ENCODE results near the gene ADAMTS6.

Gene ADAMTS6

DNA sequence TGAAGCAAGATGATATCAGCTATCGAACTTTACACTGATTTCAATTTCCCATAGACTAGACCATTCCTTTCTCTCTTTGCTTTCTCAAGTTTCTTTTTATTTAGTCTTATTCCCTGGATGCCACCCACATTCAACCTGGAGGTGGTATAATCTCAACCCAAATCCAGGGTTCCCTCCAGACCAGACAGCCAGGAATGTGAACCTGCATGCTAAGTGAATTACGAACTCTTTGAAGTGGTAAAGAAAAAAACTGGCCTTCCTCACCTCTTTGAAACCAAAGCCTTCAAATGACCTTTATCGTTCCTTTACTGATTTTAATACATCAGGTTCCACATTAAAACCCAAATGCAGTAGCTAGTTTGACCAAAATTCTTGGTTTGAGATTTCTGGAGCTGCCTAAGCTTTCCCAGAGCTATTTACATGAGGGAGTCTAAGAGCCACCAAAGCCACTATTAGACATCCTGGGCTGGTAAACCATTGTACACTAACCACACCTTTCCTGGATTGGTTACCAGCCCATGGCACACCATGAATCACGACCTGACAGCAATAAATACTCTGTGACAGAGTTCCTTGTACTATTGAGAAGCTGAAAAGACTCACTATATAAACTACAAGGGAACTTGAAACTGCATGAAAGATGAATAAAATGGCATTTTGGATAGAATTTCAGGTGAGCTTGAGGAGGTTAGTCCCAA is 323.7 kb downstream of the ADAMTS6 start:
- TF ChIP-seq EZH2phosphoT487 (IDR thresholded peaks at IDR 0.05; ENCODE audit: borderline replicate concordance, low read length), result no peak
- no peak for TF ChIP-seq CTCF (IDR thresholded peaks at IDR 0.05; ENCODE audit: low read depth, low read length, poor library complexity, severe bottlenecking)
- H3K79me2 ChIP-seq (ENCODE audit: control insufficient read depth, low read length), result no peaks in the 10 kb centered on the region
- H3K9me3 ChIP-seq (ENCODE audit: control insufficient read depth, insufficient read depth, low read length), result no peaks in the 10 kb centered on the region
- no peak overlapping the region for H3K27ac ChIP-seq (ENCODE audit: low read depth, low read length)
- no peaks in the 10 kb centered on the region for H3K4me1 ChIP-seq (ENCODE audit: control insufficient read depth, low read length)
- H3K4me3 ChIP-seq (ENCODE audit: low read length), result no peak overlapping the region
- H3K9me2 ChIP-seq (replicated peaks; ENCODE audit: control insufficient read depth, low read length), result no peaks in the 10 kb centered on the region
- H4K20me1 ChIP-seq (ENCODE audit: control insufficient read depth, insufficient read depth, low read depth, low read length), result no peaks in the 10 kb centered on the region
- H3F3A ChIP-seq (ENCODE audit: control insufficient read depth, insufficient read depth), result no peaks in the 10 kb centered on the region
- no peak overlapping the region for H3K4me2 ChIP-seq (ENCODE audit: low read length)
- H3K27me3 ChIP-seq (ENCODE audit: control insufficient read depth, low read length), result peaks cover 16% of the 10 kb centered on the region; the same call in 1 of the 2 replicates
- no peaks in the 10 kb centered on the region for H3K36me3 ChIP-seq (ENCODE audit: control insufficient read depth, low read length)

GRCh38 chr5:65156933-65157332 is 324.8 kb downstream of the ADAMTS6 start:
- H3K27me3 ChIP-seq (ENCODE audit: control insufficient read depth, low read length), result peaks cover 16% of the 10 kb centered on the region; the same call in 1 of the 2 replicates
- H3K27ac ChIP-seq (ENCODE audit: low read depth, low read length), result no peak overlapping the region
- H3K4me2 ChIP-seq (ENCODE audit: low read length), result no peak overlapping the region
- H3K9me3 ChIP-seq (ENCODE audit: control insufficient read depth, insufficient read depth, low read length), result no peaks in the 10 kb centered on the region
- H3K9me2 ChIP-seq (replicated peaks; ENCODE audit: control insufficient read depth, low read length), result no peaks in the 10 kb centered on the region
- TF ChIP-seq CTCF (IDR thresholded peaks at IDR 0.05; ENCODE audit: low read depth, low read length, poor library complexity, severe bottlenecking), result no peak
- TF ChIP-seq EZH2phosphoT487 (IDR thresholded peaks at IDR 0.05; ENCODE audit: borderline replicate concordance, low read length), result no peak
- no peaks in the 10 kb centered on the region for H3F3A ChIP-seq (ENCODE audit: control insufficient read depth, insufficient read depth)
- H3K79me2 ChIP-seq (ENCODE audit: control insufficient read depth, low read length), result no peaks in the 10 kb centered on the region
- H3K4me1 ChIP-seq (ENCODE audit: control insufficient read depth, low read length), result no peaks in the 10 kb centered on the region
- no peaks in the 10 kb centered on the region for H3K36me3 ChIP-seq (ENCODE audit: control insufficient read depth, low read length)
- no peaks in the 10 kb centered on the region for H4K20me1 ChIP-seq (ENCODE audit: control insufficient read depth, insufficient read depth, low read depth, low read length)
- H3K4me3 ChIP-seq (ENCODE audit: low read length), result no peak overlapping the region

- no peaks in the 10 kb centered on the region for H3K36me3 ChIP-seq (ENCODE audit: control insufficient read depth, low read length)
- H3K4me1 ChIP-seq (ENCODE audit: control insufficient read depth, low read length), result no peaks in the 10 kb centered on the region
- H4K20me1 ChIP-seq (ENCODE audit: control insufficient read depth, insufficient read depth, low read depth, low read length), result no peaks in the 10 kb centered on the region
- TF ChIP-seq EZH2phosphoT487 (IDR thresholded peaks at IDR 0.05; ENCODE audit: borderline replicate concordance, low read length) (no peak), CTCF (IDR thresholded peaks at IDR 0.05; ENCODE audit: low read depth, low read length, poor library complexity, severe bottlenecking) (no peak)
- no peaks in the 10 kb centered on the region for H3K9me2 ChIP-seq (replicated peaks; ENCODE audit: control insufficient read depth, low read length)
- H3K79me2 ChIP-seq (ENCODE audit: control insufficient read depth, low read length), result no peaks in the 10 kb centered on the region
- no peak overlapping the region for H3K4me3 ChIP-seq (ENCODE audit: low read length)
- H3K9me3 ChIP-seq (ENCODE audit: control insufficient read depth, insufficient read depth, low read length), result no peaks in the 10 kb centered on the region
- no peaks in the 10 kb centered on the region for H3F3A ChIP-seq (ENCODE audit: control insufficient read depth, insufficient read depth)
- H3K27me3 ChIP-seq (ENCODE audit: control insufficient read depth, low read length), result 0 out of 2 replicates have a peak, but pooled peaks cover 4% of the 10 kb centered on the region
- H3K27ac ChIP-seq (ENCODE audit: low read depth, low read length), result no peak overlapping the region
- H3K4me2 ChIP-seq (ENCODE audit: low read length), result no peak overlapping the region
Observed at GRCh38 chr5:65152131-65152530, 329.6 kb downstream of the ADAMTS6 start.
